ENCODE data around the gene UTP14C. TPM values are rescaled to one million over a fixed set of nuclear protein-coding genes. Genes with fewer than 3 reads are reported as not detected.

UTP14C gene
- total RNA-seq, 1 donor from 2014 or later, result 19.6 TPM

DNA sequence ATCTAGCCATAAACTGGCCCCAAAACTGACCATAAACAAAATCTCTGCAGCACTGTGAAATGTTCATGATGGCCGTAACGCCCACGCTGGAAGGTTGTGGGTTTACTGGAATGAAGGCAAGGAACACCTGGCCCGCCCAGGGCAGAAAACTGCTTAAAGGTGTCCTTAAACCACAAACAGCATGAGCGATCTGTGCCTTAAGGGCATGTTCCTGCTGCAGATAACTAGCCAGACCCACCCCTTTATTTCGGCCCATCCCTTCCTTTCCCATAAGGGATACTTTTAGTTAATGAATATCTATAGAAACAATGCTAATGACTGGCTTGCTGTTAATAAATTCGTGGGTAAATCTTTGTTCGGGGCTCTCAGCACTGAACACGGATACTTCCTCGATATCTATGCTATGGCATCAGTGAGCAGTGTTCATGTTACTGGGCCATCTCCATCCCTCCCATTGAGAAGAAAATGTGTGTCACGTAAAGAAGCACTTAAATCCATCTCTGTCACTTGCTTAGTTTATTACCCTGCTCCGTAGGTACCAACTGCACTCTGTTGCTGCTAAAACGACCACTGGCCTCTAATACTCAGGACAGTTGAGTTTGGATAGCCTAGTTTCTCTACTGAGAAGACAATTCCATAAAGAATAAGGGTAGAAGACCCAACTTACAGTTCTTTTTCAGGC is 18.5 kb upstream of the UTP14C start:
- Histone ChIP-seq H3K36me3 (ENCODE audit: control insufficient read depth, insufficient read depth, low read length) (no peaks in the 10 kb centered on the region), H3K27me3 (ENCODE audit: control insufficient read depth, insufficient read depth, low read length) (no peaks in the 10 kb centered on the region), H3K4me3 (ENCODE audit: low read depth, low read length) (no peak overlapping the region)
- DNase-seq (ENCODE audit: low read depth), result no peak
- TF ChIP-seq, protein P1, sequence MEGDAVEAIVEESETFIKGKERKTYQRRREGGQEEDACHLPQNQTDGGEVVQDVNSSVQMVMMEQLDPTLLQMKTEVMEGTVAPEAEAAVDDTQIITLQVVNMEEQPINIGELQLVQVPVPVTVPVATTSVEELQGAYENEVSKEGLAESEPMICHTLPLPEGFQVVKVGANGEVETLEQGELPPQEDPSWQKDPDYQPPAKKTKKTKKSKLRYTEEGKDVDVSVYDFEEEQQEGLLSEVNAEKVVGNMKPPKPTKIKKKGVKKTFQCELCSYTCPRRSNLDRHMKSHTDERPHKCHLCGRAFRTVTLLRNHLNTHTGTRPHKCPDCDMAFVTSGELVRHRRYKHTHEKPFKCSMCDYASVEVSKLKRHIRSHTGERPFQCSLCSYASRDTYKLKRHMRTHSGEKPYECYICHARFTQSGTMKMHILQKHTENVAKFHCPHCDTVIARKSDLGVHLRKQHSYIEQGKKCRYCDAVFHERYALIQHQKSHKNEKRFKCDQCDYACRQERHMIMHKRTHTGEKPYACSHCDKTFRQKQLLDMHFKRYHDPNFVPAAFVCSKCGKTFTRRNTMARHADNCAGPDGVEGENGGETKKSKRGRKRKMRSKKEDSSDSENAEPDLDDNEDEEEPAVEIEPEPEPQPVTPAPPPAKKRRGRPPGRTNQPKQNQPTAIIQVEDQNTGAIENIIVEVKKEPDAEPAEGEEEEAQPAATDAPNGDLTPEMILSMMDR (IDR thresholded peaks at IDR 0.05; ENCODE audit: insufficient read depth, low read length, poor library complexity, severe bottlenecking), result no peak

DNA sequence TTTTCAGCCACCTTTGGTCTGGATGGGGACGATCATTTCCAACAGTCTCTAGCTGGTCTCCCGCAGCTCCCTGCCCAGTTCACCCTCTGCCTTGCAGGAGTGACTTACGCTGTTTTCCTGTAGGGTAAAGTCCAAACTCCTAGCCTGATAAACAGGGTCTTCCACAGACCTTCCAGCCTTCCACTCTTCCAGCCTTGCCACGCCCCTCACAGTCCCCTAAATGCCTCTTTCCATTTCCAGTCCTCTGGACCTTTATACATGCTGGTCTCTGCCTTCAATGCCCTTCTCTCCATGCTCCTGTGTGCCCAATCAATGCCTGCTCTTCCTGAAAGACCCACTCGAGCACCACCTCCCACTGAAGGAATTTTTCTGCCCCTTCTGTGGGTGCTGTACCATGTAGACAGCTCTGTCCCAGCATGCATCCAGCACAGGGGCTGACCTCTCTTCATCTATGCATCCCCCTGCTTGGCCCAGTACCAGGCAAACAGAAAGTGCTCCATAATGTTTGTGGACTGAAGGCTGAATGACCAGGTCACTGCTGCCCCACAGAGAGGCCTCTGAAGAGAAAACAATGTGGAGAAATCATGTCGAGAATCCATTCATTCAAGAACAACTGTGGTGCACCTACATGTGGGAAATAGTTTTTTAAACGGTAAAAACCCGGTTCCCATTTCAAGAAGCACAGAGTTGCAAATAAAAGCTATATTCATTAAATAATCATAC is 17.8 kb upstream of the UTP14C start:
- no peaks in the 10 kb centered on the region for H3K36me3 ChIP-seq (ENCODE audit: control insufficient read depth, insufficient read depth, low read length)
- no peaks in the 10 kb centered on the region for H3K27me3 ChIP-seq (ENCODE audit: control insufficient read depth, insufficient read depth, low read length)
- no peak overlapping the region for H3K4me3 ChIP-seq (ENCODE audit: low read depth, low read length)
- DNase-seq (ENCODE audit: low read depth), result no peak
- TF ChIP-seq, protein P1 (IDR thresholded peaks at IDR 0.05; ENCODE audit: insufficient read depth, low read length, poor library complexity, severe bottlenecking), result no peak

GRCh38 chr13:52009946-52010345 is 14.5 kb upstream of the UTP14C start:
- H3K27me3 ChIP-seq (ENCODE audit: control insufficient read depth, insufficient read depth, low read length), result no peaks in the 10 kb centered on the region
- DNase-seq (ENCODE audit: low read depth), result no peak
- H3K4me3 ChIP-seq (ENCODE audit: low read depth, low read length), result no peak overlapping the region
- H3K36me3 ChIP-seq (ENCODE audit: control insufficient read depth, insufficient read depth, low read length), result no peaks in the 10 kb centered on the region
- TF ChIP-seq, protein P1 (IDR thresholded peaks at IDR 0.05; ENCODE audit: insufficient read depth, low read length, poor library complexity, severe bottlenecking), result no peak

DNA sequence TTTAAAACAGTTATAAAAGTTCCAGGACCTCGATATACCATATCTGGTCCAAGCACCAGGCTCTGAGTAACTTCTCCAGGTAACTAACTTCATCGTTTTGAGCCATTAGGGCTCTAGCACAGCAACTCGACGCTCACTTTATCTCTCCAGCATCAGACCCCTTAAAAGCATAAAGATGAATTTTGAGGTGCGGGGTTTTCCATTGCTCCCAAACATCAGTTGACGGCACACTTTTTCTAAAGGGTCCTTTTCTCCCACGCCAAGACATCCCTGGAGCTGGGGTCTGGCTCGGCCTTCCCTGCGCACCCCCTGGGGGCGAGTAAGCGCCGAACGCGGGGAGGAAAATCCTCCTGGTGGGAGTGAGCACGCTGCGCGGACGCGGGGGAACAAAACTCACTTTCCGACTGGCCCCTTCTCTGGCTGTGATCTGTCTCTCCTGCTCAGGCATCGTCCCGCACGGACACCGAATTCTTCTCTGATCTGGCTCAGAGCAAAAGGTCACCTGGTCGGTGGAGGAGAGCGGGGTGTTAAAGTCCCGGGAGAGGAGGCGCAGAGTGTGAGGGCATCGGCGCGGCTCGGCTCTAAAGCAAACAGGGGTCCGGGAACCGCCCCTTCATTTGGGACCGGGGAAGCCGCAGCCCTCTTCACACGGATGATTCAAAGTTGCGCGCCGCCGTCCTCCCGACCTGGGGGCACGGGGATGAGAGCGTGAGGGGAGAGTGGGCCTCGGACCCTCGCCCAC is 13.4 kb upstream of the UTP14C start, which contains the start of gene ATP7B:
Gene ATP7B, minus strand, starts transcription at position 561 of the 742 bp plus-strand sequence. Its CDS starts 113 bp downstream, at position 448.
- TF ChIP-seq, protein P1 (IDR thresholded peaks at IDR 0.05; ENCODE audit: insufficient read depth, low read length, poor library complexity, severe bottlenecking), result peak; percentile 22
- Histone ChIP-seq H3K36me3 (ENCODE audit: control insufficient read depth, insufficient read depth, low read length) (no peaks in the 10 kb centered on the region), H3K4me3 (ENCODE audit: low read depth, low read length) (peak within 1 kb of the TSS; percentile 73), H3K27me3 (ENCODE audit: control insufficient read depth, insufficient read depth, low read length) (no peaks in the 10 kb centered on the region)
- DNase-seq (ENCODE audit: low read depth), result no peak

- H3K27me3 ChIP-seq (ENCODE audit: control insufficient read depth, insufficient read depth, low read length), result no peaks in the 10 kb centered on the region
- TF ChIP-seq, protein P1 (IDR thresholded peaks at IDR 0.05; ENCODE audit: insufficient read depth, low read length, poor library complexity, severe bottlenecking), result no peak
- DNase-seq (ENCODE audit: low read depth), result peak; percentile 90
- H3K4me3 ChIP-seq (ENCODE audit: low read depth, low read length), result peak within 1 kb of the TSS; percentile 73
- H3K36me3 ChIP-seq (ENCODE audit: control insufficient read depth, insufficient read depth, low read length), result no peaks in the 10 kb centered on the region
These were observed 12.6 kb upstream of the UTP14C start, which contains the start of gene ALG11 for GRCh38 chr13:52011632-52012511. Gene ALG11 (plus strand): TSS chr13:52012398. CDS start chr13:52012419, 21 bp downstream.

Data from kidney epithelial cell (primary cell).